GM18861 (cell line): ENCODE measurements around the gene DNAJC6.

Source experiments
- ATAC-seq: cut with Tn5 transposase; IDR thresholded peaks from one replicate; pipeline ENCODE4 v1.9.1; 2021; ENCODE audit not compliant: unreplicated experiment

Gene DNAJC6

DNA sequence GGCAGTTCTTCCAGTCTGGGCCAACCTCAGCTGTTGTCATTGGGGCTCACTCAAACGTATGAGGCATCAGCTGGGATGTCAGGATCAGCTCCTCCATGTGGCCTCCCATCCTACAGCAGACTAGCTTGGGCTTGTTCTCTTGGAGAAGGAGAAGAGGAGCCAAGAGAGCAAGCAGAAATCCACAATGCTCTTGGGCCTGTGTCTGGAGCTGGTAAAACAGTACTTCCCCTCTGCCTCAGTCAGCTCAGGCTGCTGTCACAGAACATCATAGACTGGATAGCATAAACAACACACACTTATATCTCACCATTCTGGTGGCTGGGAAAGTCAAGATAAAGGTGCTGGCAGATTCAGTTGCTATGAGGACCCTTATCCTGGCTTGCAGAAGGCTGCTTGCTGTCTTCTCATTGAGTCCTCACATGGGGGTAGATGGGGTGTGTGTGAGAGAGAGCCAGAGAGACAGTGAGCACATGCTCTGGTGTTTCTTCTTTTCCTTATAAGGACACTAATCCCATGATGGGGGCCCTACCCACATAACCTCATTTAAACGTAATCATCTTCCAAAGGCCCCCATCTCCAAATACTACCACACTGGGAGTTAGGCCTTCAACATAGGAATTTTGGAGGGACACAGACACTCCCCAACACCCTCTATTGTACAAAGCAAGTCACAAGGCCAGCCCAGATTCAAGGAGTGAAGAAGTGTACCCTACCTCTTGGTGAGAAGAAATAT is 16.3 kb upstream of the DNAJC6 start:
- ATAC-seq = no peak

DNA sequence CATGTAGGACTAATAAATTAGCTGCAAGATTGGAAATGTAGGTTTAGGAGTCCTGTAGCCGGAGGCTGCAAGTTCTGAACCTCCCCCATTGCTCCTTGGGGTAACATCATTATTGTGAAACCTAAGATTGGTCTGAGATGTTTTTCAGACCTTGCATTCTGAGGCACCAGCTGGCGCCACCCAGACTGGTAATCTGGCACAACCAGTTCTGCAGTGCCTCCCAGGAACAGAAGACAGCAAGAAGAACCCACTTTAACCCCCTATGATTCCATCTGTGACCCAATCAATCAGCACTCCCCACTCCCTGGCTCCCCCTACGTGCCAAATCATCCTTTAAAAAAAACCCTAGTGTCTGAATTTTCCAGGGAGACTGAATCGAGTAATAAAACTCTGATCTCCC is 11.6 kb upstream of the DNAJC6 start:
- no peak for ATAC-seq

DNA sequence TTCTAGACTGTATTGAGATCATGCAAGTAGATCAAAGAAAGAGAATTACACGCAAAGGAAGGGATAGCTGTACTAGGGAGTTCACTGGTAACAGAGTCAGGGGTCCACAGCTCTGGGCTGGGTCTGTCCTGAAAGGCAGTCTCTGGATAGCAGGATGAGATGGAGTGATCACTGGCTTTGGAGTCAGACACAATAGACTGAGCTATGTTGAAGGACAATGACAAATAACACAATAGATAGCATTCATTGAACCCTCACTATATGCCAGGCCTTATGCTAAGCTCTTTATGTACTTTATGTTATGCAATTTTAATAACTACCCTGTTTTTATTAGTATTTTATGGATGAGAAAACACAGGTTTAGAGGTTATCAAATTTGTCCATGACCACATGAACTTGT is 10.0 kb upstream of the DNAJC6 start:
- ATAC-seq = no peak

DNA sequence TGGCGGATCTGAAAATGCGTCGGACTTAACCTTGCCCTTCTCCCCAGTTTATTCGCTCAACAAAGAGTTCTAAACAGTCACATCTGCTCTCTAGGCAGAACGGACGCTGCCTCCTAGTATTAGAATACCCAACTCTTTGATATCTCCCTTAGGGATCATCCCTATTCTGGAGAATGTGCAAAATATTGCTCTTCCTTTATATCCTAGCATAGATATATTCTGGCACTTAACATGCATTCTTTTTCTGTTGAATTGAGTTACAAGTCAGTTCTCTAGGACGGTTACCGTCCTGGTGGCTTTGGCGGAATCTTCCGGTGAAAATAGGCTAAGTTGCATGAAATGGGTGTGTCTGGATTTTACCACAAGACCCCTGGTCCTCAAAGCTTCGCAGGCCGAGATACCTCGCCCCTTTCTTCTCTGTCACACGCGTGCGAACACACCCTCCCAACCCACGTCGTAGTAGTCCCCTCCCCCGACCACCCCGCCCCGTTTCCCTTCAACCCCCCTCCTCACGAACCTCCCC is 501 bp upstream of the DNAJC6 start:
- no peak for ATAC-seq

DNA sequence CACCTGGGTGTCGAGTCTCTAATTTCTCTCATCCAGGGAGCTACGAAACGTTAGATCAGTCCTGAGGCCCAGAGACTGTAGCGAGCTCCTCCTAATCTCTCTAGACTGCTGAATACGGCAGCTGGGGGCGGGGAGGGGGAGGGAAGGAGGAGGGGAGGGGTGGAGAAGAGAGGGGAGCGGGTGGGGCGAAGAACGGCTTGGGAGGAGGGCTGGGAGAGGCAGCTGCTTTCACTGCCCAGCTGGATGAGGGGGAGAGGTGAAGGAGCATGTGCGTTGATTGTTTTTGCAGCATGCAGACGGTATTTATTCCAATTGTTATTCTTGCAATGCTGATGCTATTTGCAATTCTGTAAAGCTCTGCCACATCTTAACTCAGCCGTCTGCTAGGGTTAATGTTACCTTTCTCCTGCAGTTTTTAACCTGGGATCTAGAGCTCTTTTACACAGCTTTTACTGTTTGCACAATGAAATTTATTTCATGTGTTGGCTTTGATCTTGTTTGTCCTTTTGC is 790 bp downstream of the DNAJC6 start:
- ATAC-seq = no peak

DNA sequence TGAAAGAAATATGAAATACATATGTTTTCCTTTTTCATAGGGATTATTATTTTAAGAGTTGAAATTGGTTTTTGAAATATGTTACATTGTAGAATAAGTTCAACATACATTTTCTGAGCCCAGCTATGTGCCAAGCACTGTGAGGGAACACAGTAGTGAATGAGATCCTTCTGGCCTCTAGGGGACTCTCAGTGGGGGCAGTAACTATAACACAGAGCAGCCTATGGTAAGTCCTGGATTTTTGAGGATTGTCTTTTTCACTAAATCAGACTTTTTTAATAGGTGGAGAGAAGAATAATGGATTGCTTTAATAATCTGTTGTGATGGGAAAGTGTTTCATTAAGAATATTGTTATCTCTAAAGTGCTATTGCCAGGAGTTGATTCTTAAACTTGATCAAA is 2.4 kb downstream of the DNAJC6 start:
- no peak for ATAC-seq

DNA sequence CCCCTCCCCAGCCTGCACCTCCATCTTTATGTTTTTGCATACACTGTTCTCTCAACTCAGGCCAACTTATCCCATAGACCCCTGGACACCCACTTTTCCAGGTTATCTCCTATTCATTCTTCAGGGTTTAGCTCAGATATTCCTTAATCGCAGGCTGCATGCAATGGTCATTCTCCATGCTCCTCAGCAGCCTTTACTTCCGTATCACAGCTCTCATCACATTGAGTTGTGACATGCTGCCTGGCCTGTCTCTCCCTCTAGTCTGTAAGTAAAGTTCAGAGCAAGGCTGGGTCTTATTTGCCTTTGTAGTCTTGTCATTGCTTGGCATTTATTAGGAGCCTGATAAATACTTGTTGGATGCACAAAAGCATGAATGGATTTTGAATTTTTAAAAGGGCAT is 6.9 kb downstream of the DNAJC6 start:
- no peak for ATAC-seq

DNA sequence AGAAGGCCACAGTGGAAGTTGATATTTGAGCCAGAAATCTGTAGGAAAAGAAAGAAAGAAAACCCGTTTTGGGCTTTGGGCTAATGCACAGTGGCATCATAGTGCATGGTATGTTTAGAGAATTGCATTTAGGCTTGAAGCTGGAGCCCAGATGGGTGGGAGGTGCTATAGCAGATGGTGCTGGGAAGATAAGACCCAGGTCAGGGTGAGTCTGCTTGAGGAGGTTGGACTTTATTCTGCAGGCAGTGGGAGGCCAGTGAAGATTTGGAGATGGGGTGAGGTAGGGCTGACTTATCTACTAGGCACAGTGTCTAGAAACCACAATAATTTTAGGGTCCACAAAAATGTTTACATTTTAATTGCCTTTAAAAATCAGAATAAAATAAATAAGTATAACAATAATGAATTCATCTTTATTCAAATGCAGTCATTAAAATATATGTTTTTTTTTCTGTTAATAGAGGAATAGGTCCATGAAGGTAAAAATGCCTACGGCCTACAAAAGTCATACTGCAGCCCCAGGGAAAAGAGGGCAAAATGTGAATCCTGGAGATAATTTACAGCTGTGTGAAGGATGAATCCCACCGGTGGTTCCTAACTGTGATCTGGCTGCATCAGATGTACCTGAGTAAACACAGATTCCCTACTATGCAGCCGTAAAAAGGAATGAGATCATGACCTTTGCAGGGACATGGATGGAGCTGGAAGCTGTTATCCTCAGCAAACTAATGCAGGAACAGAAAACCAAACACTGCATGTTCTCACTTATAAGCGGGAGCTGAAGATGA is 8.7 kb downstream of the DNAJC6 start:
- no peak for ATAC-seq

DNA sequence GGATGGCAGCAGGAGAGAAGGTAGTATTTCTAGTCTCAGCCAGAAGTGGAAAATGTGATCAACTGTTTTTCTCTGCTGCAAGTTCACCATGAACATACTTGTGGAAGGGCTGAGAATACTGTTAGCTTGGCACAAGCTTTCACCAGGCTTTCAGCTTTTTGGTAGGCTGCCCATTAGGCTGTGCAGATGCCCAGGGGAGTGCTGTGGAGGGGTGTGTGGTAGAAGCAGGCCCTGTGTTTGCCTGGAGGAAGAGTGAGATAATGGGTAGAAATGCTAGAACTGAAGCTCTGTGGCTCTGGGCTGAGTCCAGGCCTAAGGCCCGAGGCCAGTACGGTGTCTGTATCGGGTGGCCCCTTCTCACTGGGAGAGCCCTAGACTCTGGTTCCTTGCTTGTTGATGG is 9.8 kb downstream of the DNAJC6 start:
- ATAC-seq = no peak

DNA sequence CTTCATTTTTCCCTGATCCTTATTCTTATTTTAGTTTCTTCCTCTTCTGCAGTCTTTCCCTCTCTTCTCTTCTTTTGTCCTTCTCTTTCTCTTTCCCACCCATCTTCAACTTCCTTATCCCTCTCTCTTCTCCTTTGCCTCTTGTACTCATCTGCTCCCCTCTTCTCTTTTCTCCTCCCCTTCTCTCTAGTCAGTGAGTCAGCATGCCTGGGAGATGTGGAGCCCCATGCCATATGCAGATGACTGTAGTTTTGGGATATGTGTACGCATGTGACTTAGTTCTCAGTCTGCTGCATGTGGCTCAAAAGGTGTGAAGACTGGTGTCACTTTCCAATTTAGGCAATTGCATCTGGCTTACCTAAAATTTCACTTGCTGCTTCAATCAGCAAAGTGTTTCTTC is 10.4 kb downstream of the DNAJC6 start:
- no peak for ATAC-seq

DNA sequence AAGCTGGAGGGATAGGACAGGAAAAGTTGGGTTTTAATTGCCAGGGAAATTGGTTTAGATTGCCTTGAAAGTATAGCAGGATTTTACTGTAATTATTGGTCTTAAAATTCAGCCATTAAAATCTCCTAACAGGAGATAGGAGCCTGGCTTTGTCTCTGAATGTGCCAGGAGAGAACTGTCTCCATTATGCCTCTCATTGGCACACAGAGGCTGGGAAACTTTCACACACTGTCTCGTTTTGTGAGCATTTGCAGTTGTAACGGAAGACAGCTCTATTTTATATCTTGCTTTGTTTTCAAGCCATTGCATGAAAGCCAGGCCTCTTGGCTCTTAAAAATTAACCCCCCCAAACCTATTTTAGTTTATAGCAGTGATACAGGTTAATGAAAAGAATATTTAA is 12.5 kb downstream of the DNAJC6 start:
- ATAC-seq = no peak

DNA sequence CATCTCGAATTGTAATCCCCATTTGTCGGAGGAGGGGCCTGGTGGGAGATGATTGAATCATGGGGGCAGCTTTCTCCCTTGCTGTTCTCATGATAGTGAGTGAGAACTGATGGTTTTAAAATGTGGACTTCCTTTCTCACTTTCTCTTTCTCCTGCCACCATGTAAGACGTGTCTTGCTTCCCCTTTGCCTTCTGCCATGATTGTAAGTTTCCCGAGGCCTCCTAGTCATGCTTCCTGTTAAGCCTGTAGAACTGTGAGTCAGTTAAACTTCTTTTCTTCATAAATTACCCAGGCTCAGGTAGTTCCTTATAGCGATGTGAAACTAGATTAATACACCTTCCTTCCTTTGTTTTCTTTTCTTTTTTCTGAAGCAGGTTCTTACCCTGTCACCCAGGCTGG is 13.9 kb downstream of the DNAJC6 start:
- ATAC-seq = no peak

DNA sequence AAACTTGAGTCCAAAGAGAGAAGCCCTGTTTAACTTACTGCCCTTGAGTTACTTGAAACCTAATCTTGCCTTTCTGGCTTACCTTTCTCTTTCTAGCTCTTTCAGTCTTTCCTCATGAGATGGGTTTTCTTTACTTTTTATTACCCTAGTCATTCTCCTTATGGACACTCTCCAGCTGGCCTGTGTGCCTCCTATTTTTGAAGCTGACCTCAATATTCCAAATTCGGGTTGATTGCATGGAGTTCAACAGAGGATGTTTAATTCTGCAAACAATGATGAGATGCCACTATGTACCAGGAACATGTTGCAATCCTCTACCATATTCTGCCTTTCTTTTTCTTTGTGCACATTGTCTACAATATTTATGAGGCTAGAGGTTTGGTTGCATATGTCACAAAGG is 20.7 kb downstream of the DNAJC6 start:
- ATAC-seq = no peak

DNA sequence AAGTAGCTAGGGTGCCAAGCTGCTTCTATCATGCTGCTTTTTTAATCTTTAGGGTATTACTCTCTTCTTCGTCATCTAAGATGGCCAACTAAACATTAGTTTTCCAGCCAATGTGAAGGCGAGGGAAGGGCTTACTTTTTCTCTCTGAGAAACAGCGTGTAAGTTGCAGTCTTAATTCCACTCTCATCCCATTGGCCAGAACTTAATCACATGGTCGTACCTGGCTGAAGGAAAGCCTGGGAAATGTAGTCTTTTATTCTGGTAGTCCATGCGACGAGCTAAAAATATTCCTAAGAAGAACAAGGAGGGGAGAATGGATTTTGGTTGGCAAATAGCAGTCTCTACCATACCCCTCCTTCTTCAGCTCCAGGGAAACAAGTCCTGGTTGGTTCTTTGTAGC is 21.5 kb downstream of the DNAJC6 start:
- no peak for ATAC-seq

DNA sequence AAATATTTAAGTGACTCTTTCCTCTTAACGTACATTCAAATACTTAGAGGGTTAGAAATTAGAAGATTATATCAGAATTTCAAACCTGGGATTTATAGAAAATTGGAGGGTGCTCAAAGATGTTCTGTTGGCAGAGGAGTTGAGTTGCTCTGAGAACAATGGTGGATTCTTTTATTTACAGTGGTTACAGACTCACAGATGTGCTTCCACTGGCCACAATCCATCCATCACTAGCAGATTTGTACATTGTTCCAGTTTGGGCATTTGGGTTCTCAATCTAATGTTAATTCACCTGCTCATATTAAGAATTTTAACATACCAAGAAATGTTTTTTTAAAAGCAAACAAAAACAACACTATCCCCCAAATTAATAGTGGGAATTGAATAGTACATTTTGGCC is 23.5 kb downstream of the DNAJC6 start:
- ATAC-seq = no peak

DNA sequence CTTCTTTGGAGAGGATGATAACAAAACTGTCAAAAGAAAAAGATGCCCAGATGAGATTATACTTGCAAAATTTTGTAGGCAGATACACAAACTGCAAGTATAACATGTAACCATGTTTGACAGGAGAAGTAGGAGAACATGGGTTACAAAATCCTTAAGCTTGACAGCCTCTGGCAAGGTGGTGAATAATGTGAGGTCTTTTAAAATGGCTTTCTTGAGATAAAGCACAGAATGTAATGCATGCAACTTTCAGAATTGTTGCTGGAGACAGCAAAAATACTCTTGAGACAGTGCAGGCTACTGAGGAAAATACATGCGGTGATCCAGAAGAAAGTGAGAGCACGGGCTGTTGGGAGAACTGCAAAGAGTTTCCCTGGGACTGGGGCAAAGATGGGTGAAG is 24.7 kb downstream of the DNAJC6 start:
- no peak for ATAC-seq

DNA sequence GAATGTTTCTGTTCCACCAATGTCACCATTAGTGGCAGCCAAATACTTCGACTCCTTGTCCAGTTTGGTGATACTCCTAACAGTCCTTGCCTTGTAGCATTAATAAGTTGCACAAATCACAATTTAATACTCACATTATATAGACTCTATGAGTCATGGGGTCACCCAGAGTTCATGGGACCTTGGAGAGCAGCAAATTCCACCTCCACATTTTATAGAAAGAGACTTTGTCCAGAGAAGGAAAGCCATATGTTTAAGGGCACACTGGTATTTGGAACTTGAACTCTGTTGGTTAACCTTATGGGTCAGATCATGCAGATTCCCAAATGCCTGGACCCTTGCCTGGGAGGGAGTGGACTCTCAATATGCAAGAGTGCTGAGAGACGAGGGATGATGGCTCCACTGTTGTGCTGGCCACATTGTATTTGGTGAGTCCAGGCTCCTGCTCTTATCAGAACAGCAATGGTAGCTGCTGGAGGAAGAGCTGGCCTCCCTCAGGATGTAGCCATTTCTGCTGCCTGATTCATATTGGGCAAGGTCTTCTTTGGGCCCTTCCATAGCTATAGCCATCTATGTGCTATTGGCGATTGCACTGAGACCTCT is 30.6 kb downstream of the DNAJC6 start:
- ATAC-seq = no peak

DNA sequence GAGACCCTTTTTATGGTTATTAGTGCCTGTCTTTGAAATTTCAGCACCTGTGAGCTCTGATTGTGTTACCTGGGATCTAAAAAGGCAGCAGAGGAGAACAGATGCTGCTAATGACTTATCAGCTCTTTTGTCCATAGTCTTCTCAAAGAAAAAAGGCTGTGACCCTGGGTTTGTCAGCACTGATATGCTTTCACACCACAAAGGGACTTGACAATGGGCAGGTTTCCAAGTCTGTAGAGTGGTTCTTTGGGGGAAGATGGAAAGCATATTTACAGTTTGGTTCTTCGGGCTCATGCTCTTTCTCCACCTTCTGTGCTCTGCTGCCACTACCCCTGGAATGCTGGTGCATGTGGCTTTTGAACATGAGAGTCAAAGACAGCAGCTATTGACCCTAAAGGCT is 32.0 kb downstream of the DNAJC6 start:
- no peak for ATAC-seq

DNA sequence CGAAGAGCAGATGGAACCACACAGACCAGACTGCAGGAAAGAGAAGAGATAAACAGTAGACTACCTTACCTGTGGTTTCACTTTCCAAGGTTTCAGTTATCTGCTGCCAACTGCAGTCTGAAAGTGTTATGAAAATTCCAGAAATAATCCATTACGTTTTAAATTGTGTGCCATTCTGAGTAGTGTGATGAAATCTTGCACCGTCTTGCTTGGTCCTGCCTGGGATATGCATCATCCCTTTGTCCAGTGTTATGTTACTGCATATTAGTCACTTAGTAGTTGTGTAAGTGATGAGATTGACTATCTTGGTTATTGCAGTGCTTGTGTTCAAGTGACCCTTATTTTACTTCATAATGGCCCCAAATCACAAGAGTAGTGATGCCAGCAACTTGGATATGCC is 33.9 kb downstream of the DNAJC6 start:
- ATAC-seq = no peak

DNA sequence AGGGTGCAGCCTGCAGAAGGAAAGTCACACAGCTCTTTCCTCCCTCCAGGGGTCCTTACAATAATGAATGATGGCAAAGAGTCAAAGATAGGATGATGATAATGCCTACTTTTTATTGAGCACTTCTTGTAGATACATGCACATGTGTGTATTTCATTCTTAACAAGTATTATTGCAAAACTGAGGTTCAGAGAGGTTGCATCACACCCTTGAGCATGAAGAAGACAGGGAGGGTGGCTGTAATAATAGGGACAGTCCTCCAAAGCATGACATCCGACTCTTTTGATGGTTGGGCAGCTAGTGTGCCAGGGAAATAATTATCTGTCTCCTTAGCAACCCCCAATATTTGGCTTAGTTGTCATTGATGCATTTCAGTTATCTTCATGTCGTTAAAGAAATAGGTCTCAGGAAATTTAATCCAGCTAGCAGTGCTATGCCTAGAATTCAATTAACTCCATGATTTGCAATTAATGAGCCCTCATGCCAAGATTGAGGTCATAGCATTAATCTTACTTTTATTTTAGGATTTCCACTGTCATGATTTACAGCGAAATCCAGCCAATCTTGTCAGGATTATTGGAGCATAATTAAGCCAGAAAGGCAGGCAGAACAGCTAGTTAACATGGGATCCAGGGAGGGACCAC is 35.0 kb downstream of the DNAJC6 start:
- no peak for ATAC-seq

DNA sequence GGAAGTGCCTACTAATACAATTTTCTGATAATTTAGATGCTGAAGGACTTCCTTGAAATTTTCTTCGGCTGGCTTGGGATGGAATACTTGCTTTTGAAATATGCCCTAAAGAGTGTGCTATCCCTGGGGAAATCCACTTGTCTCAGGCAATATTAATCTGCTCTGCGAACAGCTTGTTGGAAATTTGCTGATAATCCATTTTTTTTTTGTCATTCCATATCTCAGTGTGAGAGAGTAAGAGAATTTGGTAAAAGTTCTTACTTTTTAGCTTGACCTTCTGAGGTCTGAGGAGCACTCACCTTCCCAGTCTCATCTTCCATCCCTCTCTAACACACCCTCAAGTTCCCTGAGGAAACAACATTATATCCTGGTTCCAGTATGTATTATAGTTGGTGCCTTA is 36.8 kb downstream of the DNAJC6 start:
- ATAC-seq = no peak
